BLaER1 treated with 17β-estradiol and CSF1 and Interleukin-3, amounts not matched to agents 10 nM and 100 nM (cell line): ENCODE measurements around the gene WNK2.
"Not testable (repeated sequence)": the region's sequence is repeated elsewhere in the genome, so short reads cannot be mapped to it uniquely, and the experiment has no call there.

Experiments
- H3K27ac ChIP-seq, 11 experiments: shearing (Covaris generic); formaldehyde crosslinking; 2 replicates each; pipeline ENCODE4 v1.8.1; 2022
- H3K27me3 ChIP-seq, 11 experiments: shearing (Covaris generic); formaldehyde crosslinking; 2 replicates each; pipeline ENCODE4 v1.8.1; 2022
- H3K36me3 ChIP-seq, 11 experiments: shearing (Covaris generic); formaldehyde crosslinking; 2 replicates each; pipeline ENCODE4 v1.8.1; 2022
- H3K4me1 ChIP-seq, 10 experiments: shearing (Covaris generic); formaldehyde crosslinking; 2 replicates each; pipeline ENCODE4 v1.8.1; 2022
- H3K4me2 ChIP-seq, 11 experiments: shearing (Covaris generic); formaldehyde crosslinking; 2 replicates each; pipeline ENCODE4 v1.8.1; 2022
- H3K4me3 ChIP-seq, 10 experiments: shearing (Covaris generic); formaldehyde crosslinking; 2 replicates each; pipeline ENCODE4 v1.8.1; 2022
- H3K9ac ChIP-seq, 11 experiments: shearing (Covaris generic); formaldehyde crosslinking; 2 replicates each; pipeline ENCODE4 v1.8.1; 2022
- H3K9me3 ChIP-seq, 11 experiments: shearing (Covaris generic); formaldehyde crosslinking; replicated peaks in 1 of 11; 2 replicates each; pipeline ENCODE4 v1.8.1; 2022
- H4K20me1 ChIP-seq, 11 experiments: shearing (Covaris generic); formaldehyde crosslinking; 2 replicates each; pipeline ENCODE4 v1.8.1; 2022
- Cebpa-rat ChIP-seq, 11 experiments: shearing (Covaris generic); IDR thresholded peaks; 2 replicates each; pipeline ENCODE4 v1.8.1; 2022

Gene WNK2

GRCh38 chr9:93324191-93324834, 140.4 kb downstream of the WNK2 start:
- no peaks in the 10 kb centered on the region for H3K27me3 ChIP-seq
- H3K9me3 ChIP-seq = no peaks in the 10 kb centered on the region
- H3K4me3 ChIP-seq = no peak overlapping the region
- no peak for TF ChIP-seq Cebpa-rat (IDR thresholded peaks at IDR 0.05)
- H3K4me2 ChIP-seq = peak overlapping the region in 9 of 11 experiments; percentile 1 to 53 (median 40); a peak in 15 of 22 replicates
- no peaks in the 10 kb centered on the region for H3K36me3 ChIP-seq
- no peaks in the 10 kb centered on the region for H4K20me1 ChIP-seq
- H3K4me1 ChIP-seq = peaks cover 0 to 49% (median 32%) of the 10 kb centered on the region in 10 experiments; a peak in 15 of 20 replicates
- no peak overlapping the region for H3K9ac ChIP-seq
- no peak overlapping the region for H3K27ac ChIP-seq

GRCh38 chr9:93325307-93326035, 141.5 kb downstream of the WNK2 start:
- Histone ChIP-seq H3K4me1 (peaks cover 0 to 46% (median 32%) of the 10 kb centered on the region in 10 experiments; a peak in 15 of 20 replicates), H3K9me3 (no peaks in the 10 kb centered on the region), H3K36me3 (no peaks in the 10 kb centered on the region), H3K4me3 (no peak overlapping the region), H3K27ac (no peak overlapping the region), H4K20me1 (no peaks in the 10 kb centered on the region), H3K27me3 (no peaks in the 10 kb centered on the region), H3K9ac (no peak overlapping the region), H3K4me2 (peak overlapping the region in 1 of 11 experiments; percentile 31; a peak in 1 of 22 replicates)
- TF ChIP-seq Cebpa-rat (IDR thresholded peaks at IDR 0.05) = no peak

- Histone ChIP-seq H3K27me3 (no peaks in the 10 kb centered on the region), H3K9me3 (no peaks in the 10 kb centered on the region), H3K4me3 (no peak overlapping the region), H3K9ac (no peak overlapping the region), H3K27ac (no peak overlapping the region), H4K20me1 (no peaks in the 10 kb centered on the region), H3K4me2 (no peak overlapping the region), H3K36me3 (no peaks in the 10 kb centered on the region), H3K4me1 (peaks cover 0 to 42% (median 28%) of the 10 kb centered on the region in 10 experiments; a peak in 15 of 20 replicates)
- TF ChIP-seq Cebpa-rat (IDR thresholded peaks at IDR 0.05) = no peak
Observed at GRCh38 chr9:93326056-93326455, 142.1 kb downstream of the WNK2 start.

- Histone ChIP-seq H3K9ac (no peak overlapping the region), H3K27ac (no peak overlapping the region), H3K9me3 (peaks cover 0 to 5% (median 4%) of the 10 kb centered on the region in 11 experiments; a peak in 15 of 22 replicates), H3K36me3 (no peaks in the 10 kb centered on the region), H3K27me3 (no peaks in the 10 kb centered on the region), H3K4me2 (no peak overlapping the region), H3K4me3 (no peak overlapping the region), H3K4me1 (peaks cover 0 to 36% (median 23%) of the 10 kb centered on the region in 10 experiments; a peak in 15 of 20 replicates), H4K20me1 (no peaks in the 10 kb centered on the region)
- no peak for TF ChIP-seq Cebpa-rat (IDR thresholded peaks at IDR 0.05)
Observed at GRCh38 chr9:93326654-93327053, 142.7 kb downstream of the WNK2 start.

GRCh38 chr9:93329629-93330280, 145.8 kb downstream of the WNK2 start:
- no peak overlapping the region for H3K4me2 ChIP-seq

GRCh38 chr9:93332317-93332716, 148.4 kb downstream of the WNK2 start:
- no peak overlapping the region for H3K9ac ChIP-seq
- H3K4me1 ChIP-seq = no peaks in the 10 kb centered on the region

More at GRCh38 chr9:93329629-93330280, 145.8 kb downstream of the WNK2 start:
- Histone ChIP-seq H3K9me3 (peaks cover 18 to 31% (median 26%) of the 10 kb centered on the region in 11 experiments), H3K4me3 (no peak overlapping the region), H3K36me3 (no peaks in the 10 kb centered on the region), H3K9ac (no peak overlapping the region), H3K27me3 (no peaks in the 10 kb centered on the region), H4K20me1 (no peaks in the 10 kb centered on the region), H3K27ac (no peak overlapping the region), H3K4me1 (peaks cover 0 to 10% (median 3%) of the 10 kb centered on the region in 10 experiments; a peak in 14 of 20 replicates)
- TF ChIP-seq Cebpa-rat (IDR thresholded peaks at IDR 0.05) = no peak

GRCh38 chr9:93336720-93337119, 152.8 kb downstream of the WNK2 start:
- Histone ChIP-seq H3K9ac (no peak overlapping the region), H4K20me1 (no peaks in the 10 kb centered on the region), H3K27me3 (no peaks in the 10 kb centered on the region), H3K4me2 (no peak overlapping the region), H3K9me3 (peaks cover 56 to 66% (median 62%) of the 10 kb centered on the region in 11 experiments), H3K4me1 (no peaks in the 10 kb centered on the region), H3K27ac (no peak overlapping the region), H3K4me3 (no peak overlapping the region), H3K36me3 (peaks cover 0 to 6% (median 0%) of the 10 kb centered on the region in 11 experiments; a peak in 5 of 22 replicates)
- no peak for TF ChIP-seq Cebpa-rat (IDR thresholded peaks at IDR 0.05)

More at GRCh38 chr9:93332317-93332716, 148.4 kb downstream of the WNK2 start:
- no peak overlapping the region for H3K4me3 ChIP-seq
- no peak overlapping the region for H3K27ac ChIP-seq
- no peak for TF ChIP-seq Cebpa-rat (IDR thresholded peaks at IDR 0.05)
- no peaks in the 10 kb centered on the region for H3K27me3 ChIP-seq
- H3K4me2 ChIP-seq = no peak overlapping the region
- H3K36me3 ChIP-seq = no peaks in the 10 kb centered on the region
- H4K20me1 ChIP-seq = no peaks in the 10 kb centered on the region
- H3K9me3 ChIP-seq = peaks cover 28 to 40% (median 36%) of the 10 kb centered on the region in 11 experiments

- Histone ChIP-seq H3K9me3 (peaks cover 41 to 51% (median 47%) of the 10 kb centered on the region in 11 experiments), H3K4me3 (peak overlapping the region in 1 of 10 experiments; percentile 2; a peak in 1 of 20 replicates)
- H3K9ac ChIP-seq, H3K36me3 ChIP-seq, H3K27me3 ChIP-seq, H3K4me1 ChIP-seq, H4K20me1 ChIP-seq, H3K27ac ChIP-seq, H3K4me2 ChIP-seq: not testable (repeated sequence)
Observed at GRCh38 chr9:93338196-93338595, 154.3 kb downstream of the WNK2 start.

- H4K20me1 ChIP-seq = no peaks in the 10 kb centered on the region
Observed at GRCh38 chr9:93340091-93340490, 156.2 kb downstream of the WNK2 start.

GRCh38 chr9:93341820-93342219, 157.9 kb downstream of the WNK2 start:
- H3K27me3 ChIP-seq = peaks cover 19 to 28% (median 23%) of the 10 kb centered on the region in 11 experiments
- not testable (repeated sequence) for H3K27ac ChIP-seq, H3K4me3 ChIP-seq, H3K36me3 ChIP-seq, H3K9ac ChIP-seq, H3K4me2 ChIP-seq, H3K4me1 ChIP-seq, H4K20me1 ChIP-seq
- H3K9me3 ChIP-seq = peaks cover 49 to 58% (median 53%) of the 10 kb centered on the region in 11 experiments

More at GRCh38 chr9:93340091-93340490, 156.2 kb downstream of the WNK2 start:
- Histone ChIP-seq H3K4me2 (no peak overlapping the region), H3K27ac (no peak overlapping the region), H3K4me3 (no peak overlapping the region), H3K9ac (no peak overlapping the region), H3K27me3 (peaks cover 2 to 10% (median 5%) of the 10 kb centered on the region in 11 experiments; a peak in 21 of 22 replicates), H3K36me3 (peaks cover 0 to 6% (median 0%) of the 10 kb centered on the region in 11 experiments; a peak in 5 of 22 replicates), H3K9me3 (peaks cover 38 to 47% (median 40%) of the 10 kb centered on the region in 11 experiments), H3K4me1 (no peaks in the 10 kb centered on the region)
- TF ChIP-seq Cebpa-rat (IDR thresholded peaks at IDR 0.05) = no peak

GRCh38 chr9:93342428-93342827, 158.5 kb downstream of the WNK2 start:
- H3K27me3 ChIP-seq = peaks cover 25 to 34% (median 29%) of the 10 kb centered on the region in 11 experiments
- not testable (repeated sequence) for H3K4me3 ChIP-seq, H3K27ac ChIP-seq, H3K4me2 ChIP-seq, H3K36me3 ChIP-seq, H4K20me1 ChIP-seq, H3K4me1 ChIP-seq, H3K9ac ChIP-seq
- peaks cover 43 to 53% (median 48%) of the 10 kb centered on the region in 11 experiments for H3K9me3 ChIP-seq
